ENCODE measurements around the gene SLC48A1. TPM values are rescaled to one million over a fixed set of nuclear protein-coding genes. Genes with fewer than 3 reads are reported as not detected.

The SLC48A1 gene
- polyA plus RNA-seq, 1 of the 3 experiments (the other 2 are of a cell fraction) = 7.3 TPM

DNA sequence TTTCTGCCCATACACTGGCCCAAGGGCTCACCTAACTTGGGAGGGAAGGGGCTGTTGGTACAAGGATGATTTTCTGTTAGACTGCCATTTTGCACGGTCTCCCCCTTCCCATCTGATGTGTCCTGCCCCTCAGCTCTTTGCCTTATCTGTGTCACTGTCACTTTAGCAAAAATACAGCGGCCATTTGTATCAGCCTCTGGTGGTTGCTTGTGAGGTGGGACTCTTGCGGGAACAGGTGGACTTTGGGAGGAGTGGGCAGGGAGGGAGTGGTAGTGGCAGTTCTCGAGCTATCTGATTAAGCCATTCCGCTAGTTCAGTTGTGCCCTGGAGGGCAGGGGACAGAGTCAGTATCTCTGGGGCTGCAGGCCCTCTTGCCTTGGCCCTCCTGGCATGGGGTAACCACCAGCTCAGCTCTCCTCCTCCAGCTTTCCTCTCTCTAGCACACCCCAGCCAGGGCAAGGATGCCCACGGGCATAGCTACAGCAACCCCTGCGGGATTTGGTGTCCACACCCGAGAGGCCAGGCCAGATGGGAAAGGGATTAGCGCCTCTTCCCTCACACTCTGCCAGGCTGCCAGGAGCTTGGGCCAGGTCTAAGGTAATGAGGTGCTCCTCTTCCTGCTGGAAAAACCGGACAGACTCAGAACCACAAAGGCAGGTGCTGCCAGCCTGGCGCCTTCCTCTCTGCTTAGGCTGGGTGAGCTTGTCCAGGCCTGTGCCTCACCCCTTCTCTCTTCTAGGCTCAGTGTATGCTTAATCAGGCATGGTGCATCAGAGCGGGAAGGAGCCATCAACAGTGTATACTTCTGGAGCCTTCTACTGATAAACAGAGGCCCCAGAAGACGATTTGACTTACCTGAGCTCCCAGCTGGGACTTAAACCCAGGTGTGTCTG is 8.7 kb downstream of the SLC48A1 start (continued):
- TF ChIP-seq, protein P1, sequence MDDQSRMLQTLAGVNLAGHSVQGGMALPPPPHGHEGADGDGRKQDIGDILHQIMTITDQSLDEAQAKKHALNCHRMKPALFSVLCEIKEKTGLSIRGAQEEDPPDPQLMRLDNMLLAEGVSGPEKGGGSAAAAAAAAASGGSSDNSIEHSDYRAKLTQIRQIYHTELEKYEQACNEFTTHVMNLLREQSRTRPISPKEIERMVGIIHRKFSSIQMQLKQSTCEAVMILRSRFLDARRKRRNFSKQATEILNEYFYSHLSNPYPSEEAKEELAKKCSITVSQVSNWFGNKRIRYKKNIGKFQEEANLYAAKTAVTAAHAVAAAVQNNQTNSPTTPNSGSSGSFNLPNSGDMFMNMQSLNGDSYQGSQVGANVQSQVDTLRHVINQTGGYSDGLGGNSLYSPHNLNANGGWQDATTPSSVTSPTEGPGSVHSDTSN (IDR thresholded peaks at IDR 0.05) = no peak
- TF ChIP-seq NRF1 (IDR thresholded peaks at IDR 0.05; ENCODE audit: low read depth, low read length) (no peak), FOXM1 (IDR thresholded peaks at IDR 0.05; ENCODE audit: low read depth) (no peak), GABPA (IDR thresholded peaks at IDR 0.05; ENCODE audit: low read depth) (no peak), RCOR1 (IDR thresholded peaks at IDR 0.05; ENCODE audit: low read length) (no peak), RXRA (IDR thresholded peaks at IDR 0.05; ENCODE audit: borderline replicate concordance, low read depth) (no peak)
- TF ChIP-seq, protein P2, sequence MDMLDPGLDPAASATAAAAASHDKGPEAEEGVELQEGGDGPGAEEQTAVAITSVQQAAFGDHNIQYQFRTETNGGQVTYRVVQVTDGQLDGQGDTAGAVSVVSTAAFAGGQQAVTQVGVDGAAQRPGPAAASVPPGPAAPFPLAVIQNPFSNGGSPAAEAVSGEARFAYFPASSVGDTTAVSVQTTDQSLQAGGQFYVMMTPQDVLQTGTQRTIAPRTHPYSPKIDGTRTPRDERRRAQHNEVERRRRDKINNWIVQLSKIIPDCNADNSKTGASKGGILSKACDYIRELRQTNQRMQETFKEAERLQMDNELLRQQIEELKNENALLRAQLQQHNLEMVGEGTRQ (IDR thresholded peaks at IDR 0.05; ENCODE audit: borderline replicate concordance, low read depth, low read length) = no peak

- H3K9me3 ChIP-seq = no peaks in the 10 kb centered on the region
- TF ChIP-seq CTCF (IDR thresholded peaks at IDR 0.05) (no peak), FOXJ3 (CRISPR knock-in tag; IDR thresholded peaks at IDR 0.05) (no peak), NFIC (IDR thresholded peaks at IDR 0.05; ENCODE audit: borderline replicate concordance) (no peak), IRF3 (IDR thresholded peaks at IDR 0.05; ENCODE audit: low read depth, low read length) (no peak), FOXM1 (IDR thresholded peaks at IDR 0.05; ENCODE audit: low read depth) (no peak), SIN3A (IDR thresholded peaks at IDR 0.05; ENCODE audit: borderline replicate concordance, low read depth, low read length) (no peak), GATA2 (CRISPR knock-in tag; IDR thresholded peaks at IDR 0.05) (no peak), TAF1 (IDR thresholded peaks at IDR 0.05; ENCODE audit: borderline replicate concordance, low read depth, low read length) (no peak)
- TF ChIP-seq, protein P3, sequence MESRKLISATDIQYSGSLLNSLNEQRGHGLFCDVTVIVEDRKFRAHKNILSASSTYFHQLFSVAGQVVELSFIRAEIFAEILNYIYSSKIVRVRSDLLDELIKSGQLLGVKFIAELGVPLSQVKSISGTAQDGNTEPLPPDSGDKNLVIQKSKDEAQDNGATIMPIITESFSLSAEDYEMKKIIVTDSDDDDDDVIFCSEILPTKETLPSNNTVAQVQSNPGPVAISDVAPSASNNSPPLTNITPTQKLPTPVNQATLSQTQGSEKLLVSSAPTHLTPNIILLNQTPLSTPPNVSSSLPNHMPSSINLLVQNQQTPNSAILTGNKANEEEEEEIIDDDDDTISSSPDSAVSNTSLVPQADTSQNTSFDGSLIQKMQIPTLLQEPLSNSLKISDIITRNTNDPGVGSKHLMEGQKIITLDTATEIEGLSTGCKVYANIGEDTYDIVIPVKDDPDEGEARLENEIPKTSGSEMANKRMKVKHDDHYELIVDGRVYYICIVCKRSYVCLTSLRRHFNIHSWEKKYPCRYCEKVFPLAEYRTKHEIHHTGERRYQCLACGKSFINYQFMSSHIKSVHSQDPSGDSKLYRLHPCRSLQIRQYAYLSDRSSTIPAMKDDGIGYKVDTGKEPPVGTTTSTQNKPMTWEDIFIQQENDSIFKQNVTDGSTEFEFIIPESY (IDR thresholded peaks at IDR 0.05; ENCODE audit: borderline replicate concordance, low read depth) = no peak
- TF ChIP-seq, protein P4, sequence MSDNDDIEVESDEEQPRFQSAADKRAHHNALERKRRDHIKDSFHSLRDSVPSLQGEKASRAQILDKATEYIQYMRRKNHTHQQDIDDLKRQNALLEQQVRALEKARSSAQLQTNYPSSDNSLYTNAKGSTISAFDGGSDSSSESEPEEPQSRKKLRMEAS (IDR thresholded peaks at IDR 0.05; ENCODE audit: low read depth) = no peak
- DNase-seq = no peak
- H3K27me3 ChIP-seq (ENCODE audit: insufficient read depth) = no peaks in the 10 kb centered on the region
- peaks cover 32% of the 10 kb centered on the region for H3F3A ChIP-seq (replicated peaks; ENCODE audit: insufficient read depth)
- no peaks in the 10 kb centered on the region for H4K20me1 ChIP-seq (ENCODE audit: insufficient read depth)
- 89% methylated on average over 7 of the region's 8 CpGs for WGBS (ENCODE audit: low lambda C conversion rate)
- no peak overlapping the region for H3K27ac ChIP-seq (ENCODE audit: low read depth in 2 of 2, low read length in 1 of 2)
- peaks cover under 1 to 17% of the 10 kb centered on the region in 2 experiments; a peak in 2 of 4 replicates for H3K4me1 ChIP-seq (ENCODE audit: control insufficient read depth in 1 of 2, insufficient read depth in 2 of 2, low read depth in 1 of 2, low read length in 1 of 2)
- H3K4me2 ChIP-seq = no peak overlapping the region
- H3K79me2 ChIP-seq (ENCODE audit: insufficient read depth) = no peaks in the 10 kb centered on the region
- ChIA-PET POLR2A (no interaction called here), CTCF (interaction anchor here (0.8 to 22.9 kb wide), 6 partner anchors 9 to 58 kb away, joined by 3 to 1294 read pairs (median 162); partner anchors contain the start of genes ENDOU, RAPGEF3, RPAP3 and SLC48A1)
- H3K4me3 ChIP-seq (ENCODE audit: low read depth in 2 of 2, low read length in 1 of 2) = no peak overlapping the region
- no peak overlapping the region for H3K9ac ChIP-seq
- H3K9me2 ChIP-seq = no peaks in the 10 kb centered on the region
- peaks cover 18 to 47% of the 10 kb centered on the region in 2 experiments for H3K36me3 ChIP-seq (replicated peaks in 1 of 2; ENCODE audit: control insufficient read depth in 1 of 2, insufficient read depth in 2 of 2, low read length in 1 of 2)
- no peak overlapping the region for H2AFZ ChIP-seq (ENCODE audit: low read depth)
These were observed 9.3 kb downstream of the SLC48A1 start for GRCh38 chr12:47782372-47782770.

Data from SK-N-SH (cell line).